Measurements from ENCODE around the gene CYB5R4.

- TF ChIP-seq CTCF (IDR thresholded peaks at IDR 0.05; ENCODE audit: low read depth, low read length) (no peak), EZH2phosphoT487 (IDR thresholded peaks at IDR 0.05; ENCODE audit: low read depth) (no peak)
Measured at GRCh38 chr6:83960664-83961063, 101.2 kb downstream of the CYB5R4 start.
